Esophagus squamous epithelium (tissue), 4 donors: ENCODE results near the gene ASTL.

Source experiments
- POLR2A ChIP-seq, 4 donors: fragments of 450-650 bp; IDR thresholded peaks; one replicate each; pipeline ENCODE4 v1.6.1; 2017; ENCODE audit warnings: antibody characterized with exemption in 4 of 4, mild to moderate bottlenecking in 4 of 4, moderate library complexity in 3 of 4
- TF ChIP-seq, protein P1 (sequence below), 6 experiments: fragments of 450-650 bp in 4 of 6; fragments of 200-600 bp in 2 of 6; sonication (generic) in 2 of 6; IDR thresholded peaks; one replicate each; pipeline ENCODE4 v1.5.1; 2016 to 2019; ENCODE audit warnings: antibody characterized with exemption in 6 of 6, mild to moderate bottlenecking in 4 of 6, moderate library complexity in 4 of 6

- no peak for TF ChIP-seq POLR2A (IDR thresholded peaks at IDR 0.05)
- TF ChIP-seq, protein P1, sequence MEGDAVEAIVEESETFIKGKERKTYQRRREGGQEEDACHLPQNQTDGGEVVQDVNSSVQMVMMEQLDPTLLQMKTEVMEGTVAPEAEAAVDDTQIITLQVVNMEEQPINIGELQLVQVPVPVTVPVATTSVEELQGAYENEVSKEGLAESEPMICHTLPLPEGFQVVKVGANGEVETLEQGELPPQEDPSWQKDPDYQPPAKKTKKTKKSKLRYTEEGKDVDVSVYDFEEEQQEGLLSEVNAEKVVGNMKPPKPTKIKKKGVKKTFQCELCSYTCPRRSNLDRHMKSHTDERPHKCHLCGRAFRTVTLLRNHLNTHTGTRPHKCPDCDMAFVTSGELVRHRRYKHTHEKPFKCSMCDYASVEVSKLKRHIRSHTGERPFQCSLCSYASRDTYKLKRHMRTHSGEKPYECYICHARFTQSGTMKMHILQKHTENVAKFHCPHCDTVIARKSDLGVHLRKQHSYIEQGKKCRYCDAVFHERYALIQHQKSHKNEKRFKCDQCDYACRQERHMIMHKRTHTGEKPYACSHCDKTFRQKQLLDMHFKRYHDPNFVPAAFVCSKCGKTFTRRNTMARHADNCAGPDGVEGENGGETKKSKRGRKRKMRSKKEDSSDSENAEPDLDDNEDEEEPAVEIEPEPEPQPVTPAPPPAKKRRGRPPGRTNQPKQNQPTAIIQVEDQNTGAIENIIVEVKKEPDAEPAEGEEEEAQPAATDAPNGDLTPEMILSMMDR (IDR thresholded peaks at IDR 0.05), result no peak
Observed at GRCh38 chr2:96153291-96153713, 15.0 kb upstream of the ASTL start.
